ACC112 (cell line): ENCODE data around the gene DNAL1.

ENCODE experiments used
- H2AFZ ChIP-seq: fragments of 200-600 bp; sonication (generic); one replicate; pipeline ENCODE4 v1.6.0; 2017; ENCODE audit warnings: antibody characterized with exemption, low read length; ENCODE audit not compliant: unreplicated experiment
- H3K27ac ChIP-seq: fragments of 200-600 bp; sonication (generic); 2 replicates; pipeline ENCODE4 v1.5.1; 2014; ENCODE audit warnings: low read depth, mild to moderate bottlenecking, antibody characterized with exemption, low read length, moderate library complexity
- H3K27me3 ChIP-seq: fragments of 200-600 bp; sonication (generic); 2 replicates; pipeline ENCODE4 v1.6.1; 2014; ENCODE audit warnings: mild to moderate bottlenecking, antibody characterized with exemption, low read length, moderate library complexity, mixed read lengths; ENCODE audit not compliant: insufficient read depth
- H3K36me3 ChIP-seq: fragments of 200-600 bp; sonication (generic); 2 replicates; pipeline ENCODE4 v1.6.1; 2016; ENCODE audit warnings: mild to moderate bottlenecking, antibody characterized with exemption, low read length, moderate library complexity, mixed read lengths; ENCODE audit not compliant: insufficient read depth
- H3K4me1 ChIP-seq: fragments of 200-600 bp; sonication (generic); one replicate; pipeline ENCODE4 v1.6.1; 2016; ENCODE audit warnings: low read length, mixed read lengths; ENCODE audit not compliant: insufficient read depth, unreplicated experiment, control insufficient read depth
- H3K4me3 ChIP-seq: fragments of 200-600 bp; sonication (generic); 2 replicates; pipeline ENCODE4 v1.5.1; 2014; ENCODE audit warnings: mild to moderate bottlenecking, low read depth, low read length
- H3K79me2 ChIP-seq: fragments of 200-600 bp; sonication (generic); one replicate; pipeline ENCODE4 v1.6.0; 2016; ENCODE audit warnings: low read length; ENCODE audit not compliant: control insufficient read depth, unreplicated experiment, insufficient read depth

Gene DNAL1

GRCh38 chr14:73644531-73645247, at the start of gene DNAL1:
DNAL1 (plus strand) TSS chr14:73644986; CDS start chr14:73645040, 54 bp downstream.
- peak within 1 kb of the TSS; percentile 82 for H3K27ac ChIP-seq

GRCh38 chr14:73599499-73599898, 45.3 kb upstream of the DNAL1 start:
- Histone ChIP-seq H3K27ac (no peak overlapping the region), H3K27me3 (no peaks in the 10 kb centered on the region), H3K4me3 (no peak overlapping the region), H3K36me3 (no peaks in the 10 kb centered on the region), H2AFZ (no peak overlapping the region), H3K4me1 (no peaks in the 10 kb centered on the region), H3K79me2 (no peaks in the 10 kb centered on the region)

More at GRCh38 chr14:73644531-73645247, at the start of gene DNAL1:
- Histone ChIP-seq H3K4me1 (peaks cover 10% of the 10 kb centered on the region), H3K4me3 (peak within 1 kb of the TSS; percentile 93), H3K36me3 (no peaks in the 10 kb centered on the region), H3K27me3 (no peaks in the 10 kb centered on the region), H2AFZ (peak within 1 kb of the TSS; percentile 94), H3K79me2 (peaks cover 4% of the 10 kb centered on the region)

- Histone ChIP-seq H3K36me3 (no peaks in the 10 kb centered on the region), H3K4me3 (no peak overlapping the region), H3K27me3 (no peaks in the 10 kb centered on the region), H2AFZ (no peak overlapping the region), H3K4me1 (no peaks in the 10 kb centered on the region), H3K79me2 (no peaks in the 10 kb centered on the region), H3K27ac (no peak overlapping the region)
Measured at GRCh38 chr14:73602994-73603393, 41.8 kb upstream of the DNAL1 start.

GRCh38 chr14:73606271-73606670, 38.5 kb upstream of the DNAL1 start:
- Histone ChIP-seq H3K4me1 (peaks cover 6% of the 10 kb centered on the region), H2AFZ (no peak overlapping the region), H3K27ac (no peak overlapping the region), H3K27me3 (no peaks in the 10 kb centered on the region), H3K36me3 (no peaks in the 10 kb centered on the region), H3K4me3 (no peak overlapping the region), H3K79me2 (no peaks in the 10 kb centered on the region)

- Histone ChIP-seq H2AFZ (no peak overlapping the region), H3K4me3 (no peak overlapping the region), H3K4me1 (peaks cover 9% of the 10 kb centered on the region), H3K79me2 (no peaks in the 10 kb centered on the region), H3K27ac (no peak overlapping the region), H3K36me3 (no peaks in the 10 kb centered on the region), H3K27me3 (no peaks in the 10 kb centered on the region)
Measured at GRCh38 chr14:73607241-73607640, 37.5 kb upstream of the DNAL1 start.

- Histone ChIP-seq H3K4me3 (no peak overlapping the region), H3K4me1 (peaks cover 9% of the 10 kb centered on the region), H3K27me3 (no peaks in the 10 kb centered on the region), H2AFZ (no peak overlapping the region), H3K36me3 (no peaks in the 10 kb centered on the region), H3K27ac (no peak overlapping the region), H3K79me2 (no peaks in the 10 kb centered on the region)
Measured at GRCh38 chr14:73610687-73611086, 34.1 kb upstream of the DNAL1 start.

- no peaks in the 10 kb centered on the region for H3K79me2 ChIP-seq
- peak within 1 kb of the TSS; percentile 6; the same call in 1 of the 2 replicates for H3K27ac ChIP-seq
- H3K4me3 ChIP-seq = peak within 1 kb of the TSS; percentile 80
- no peaks in the 10 kb centered on the region for H3K36me3 ChIP-seq
- peak within 1 kb of the TSS; percentile 83 for H2AFZ ChIP-seq
- peaks cover 9% of the 10 kb centered on the region for H3K4me1 ChIP-seq
- no peaks in the 10 kb centered on the region for H3K27me3 ChIP-seq
Measured at GRCh38 chr14:73612339-73613045, 32.3 kb upstream of the DNAL1 start, which contains the start of gene ACOT6. ACOT6 (plus strand) TSS chr14:73612517; CDS start chr14:73612572, 55 bp downstream.

- Histone ChIP-seq H2AFZ (peak overlapping the region; percentile 83), H3K36me3 (no peaks in the 10 kb centered on the region), H3K79me2 (no peaks in the 10 kb centered on the region), H3K4me3 (peak overlapping the region; percentile 80), H3K27ac (no peak overlapping the region), H3K4me1 (peaks cover 9% of the 10 kb centered on the region), H3K27me3 (no peaks in the 10 kb centered on the region)
Measured at GRCh38 chr14:73613046-73613383, 31.8 kb upstream of the DNAL1 start.

GRCh38 chr14:73613419-73613963, 31.3 kb upstream of the DNAL1 start:
- Histone ChIP-seq H2AFZ (peak overlapping the region; percentile 83), H3K27me3 (no peaks in the 10 kb centered on the region), H3K79me2 (no peaks in the 10 kb centered on the region), H3K4me1 (peaks cover 9% of the 10 kb centered on the region), H3K36me3 (no peaks in the 10 kb centered on the region), H3K27ac (no peak overlapping the region), H3K4me3 (peak overlapping the region; percentile 80)

- peaks cover 2% of the 10 kb centered on the region for H3K4me1 ChIP-seq
- H3K79me2 ChIP-seq = no peaks in the 10 kb centered on the region
- no peak overlapping the region for H3K27ac ChIP-seq
- H3K27me3 ChIP-seq = no peaks in the 10 kb centered on the region
- H3K4me3 ChIP-seq = no peak overlapping the region
- H3K36me3 ChIP-seq = no peaks in the 10 kb centered on the region
- H2AFZ ChIP-seq = no peak overlapping the region
Measured at GRCh38 chr14:73616831-73617230, 28.0 kb upstream of the DNAL1 start.
